Measurements from ENCODE around the gene RPL27A.

RPL27A gene

GRCh38 chr11:8720352-8720751 is 37.8 kb downstream of the RPL27A start:
- DNase-seq: no peak

- DNase-seq: no peak
Measured at GRCh38 chr11:8720868-8721608, 38.4 kb downstream of the RPL27A start.

- DNase-seq: no peak
Measured at GRCh38 chr11:8721609-8722500, 39.3 kb downstream of the RPL27A start.

GRCh38 chr11:8722809-8723208 is 40.2 kb downstream of the RPL27A start:
- no peak for DNase-seq

- no peak for DNase-seq
Measured at GRCh38 chr11:8723711-8724110, 41.1 kb downstream of the RPL27A start.

GRCh38 chr11:8724682-8725081 is 42.1 kb downstream of the RPL27A start:
- DNase-seq: no peak

- DNase-seq: no peak
Measured at GRCh38 chr11:8726395-8726794, 43.8 kb downstream of the RPL27A start.

GRCh38 chr11:8728563-8728962 is 46.0 kb downstream of the RPL27A start:
- no peak for DNase-seq

GRCh38 chr11:8729067-8729466 is 46.5 kb downstream of the RPL27A start:
- peak in 2 of 58 donors; percentile 7 to 41 for DNase-seq

GRCh38 chr11:8729837-8730696 is 47.5 kb downstream of the RPL27A start:
- no peak for DNase-seq

- no peak for DNase-seq
Measured at GRCh38 chr11:8730697-8731020, 48.1 kb downstream of the RPL27A start.

- DNase-seq: no peak
Measured at GRCh38 chr11:8731647-8732323, 49.2 kb downstream of the RPL27A start.

GRCh38 chr11:8732324-8732670 is 49.7 kb downstream of the RPL27A start:
- no peak for DNase-seq

GRCh38 chr11:8732748-8733241 is 50.2 kb downstream of the RPL27A start:
- DNase-seq: peak in 28 of 58 donors; percentile 8 to 78 (median 31)

- no peak for DNase-seq
Measured at GRCh38 chr11:8733852-8734251, 51.3 kb downstream of the RPL27A start.

GRCh38 chr11:8735094-8735493 is 52.5 kb downstream of the RPL27A start:
- DNase-seq: no peak

GRCh38 chr11:8739309-8739793 is 56.8 kb downstream of the RPL27A start:
- DNase-seq: no peak
